Skin epidermis (tissue), 12 donors: ENCODE measurements around the gene WDR37.

Experiments used
- H3K27ac ChIP-seq, 21 experiments: fragments of 200-600 bp; sonication (generic) in 11 of 21; one replicate each; pipeline ENCODE4 v1.5.0; 2020; ENCODE audit warnings: mild to moderate bottlenecking in 3 of 21, inconsistent platforms in 2 of 21, moderate library complexity in 2 of 21
- H3K4me3 ChIP-seq, 7 experiments: fragments of 200-600 bp; sonication (generic) in 2 of 7; one replicate each; pipeline ENCODE4 v1.5.0; 2020; ENCODE audit warnings: inconsistent platforms in 2 of 7, mild to moderate bottlenecking in 2 of 7, moderate library complexity in 1 of 7

Gene WDR37

DNA sequence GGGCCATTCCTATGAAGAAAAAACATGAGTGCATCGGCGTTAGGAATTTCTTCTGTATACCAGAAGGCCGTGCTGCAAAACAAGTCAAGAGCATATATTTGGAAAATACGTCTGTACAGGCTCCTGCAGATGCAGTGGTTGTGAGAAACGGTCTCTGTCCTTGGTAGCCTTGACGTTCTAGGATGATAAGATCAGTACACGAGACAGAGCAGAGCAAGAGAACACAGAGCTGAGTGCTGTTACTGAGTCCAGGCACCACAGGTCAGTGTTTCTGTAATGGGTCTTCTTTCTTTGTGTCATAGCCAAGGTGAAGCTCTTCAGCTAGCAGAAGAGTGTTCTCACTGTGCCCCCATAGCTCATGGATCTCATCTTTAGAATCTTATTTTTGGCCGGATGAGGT is 62.8 kb downstream of the WDR37 start:
- no peak overlapping the region for H3K27ac ChIP-seq
- no peak overlapping the region for H3K4me3 ChIP-seq

DNA sequence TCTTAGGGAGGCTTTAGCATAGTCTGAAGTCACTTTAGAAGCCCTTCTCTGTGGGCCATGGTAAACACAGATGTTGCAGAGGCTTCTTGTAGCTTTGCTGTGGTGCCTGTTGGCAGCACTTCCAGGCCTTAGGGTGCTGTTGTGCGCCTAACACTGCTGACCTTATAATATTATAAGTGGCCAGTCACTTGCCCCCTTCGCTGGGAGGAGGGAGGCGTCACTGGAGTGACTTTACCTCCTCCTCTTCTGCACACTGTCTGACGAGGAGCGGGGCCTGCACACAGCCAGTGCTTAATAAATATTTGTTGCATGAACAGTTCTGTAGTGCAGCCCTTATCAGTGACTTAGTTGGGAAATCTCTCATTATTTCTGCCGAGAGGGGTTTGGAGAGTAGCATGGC is 63.3 kb downstream of the WDR37 start:
- Histone ChIP-seq H3K27ac (no peak overlapping the region), H3K4me3 (no peak overlapping the region)

DNA sequence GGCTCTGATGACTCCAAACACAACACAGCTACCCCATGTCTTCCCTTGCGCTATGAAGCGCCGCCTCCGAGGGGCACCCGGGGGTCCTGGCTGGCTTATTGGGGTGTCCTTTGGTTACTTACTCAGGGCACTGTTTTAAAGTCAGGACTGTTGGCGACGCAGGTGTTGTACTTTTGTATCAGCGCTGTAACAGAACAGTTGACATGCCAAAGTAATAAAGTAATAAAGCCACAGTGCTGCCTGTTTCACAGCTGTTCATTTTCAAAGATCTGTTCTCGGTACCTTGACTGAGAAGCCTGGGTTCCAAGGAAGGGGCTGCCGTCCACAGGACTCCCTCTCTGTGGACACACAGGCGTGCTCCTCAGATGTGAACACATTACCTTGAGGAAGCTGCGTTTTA is 64.1 kb downstream of the WDR37 start:
- Histone ChIP-seq H3K4me3 (no peak overlapping the region), H3K27ac (no peak overlapping the region)

DNA sequence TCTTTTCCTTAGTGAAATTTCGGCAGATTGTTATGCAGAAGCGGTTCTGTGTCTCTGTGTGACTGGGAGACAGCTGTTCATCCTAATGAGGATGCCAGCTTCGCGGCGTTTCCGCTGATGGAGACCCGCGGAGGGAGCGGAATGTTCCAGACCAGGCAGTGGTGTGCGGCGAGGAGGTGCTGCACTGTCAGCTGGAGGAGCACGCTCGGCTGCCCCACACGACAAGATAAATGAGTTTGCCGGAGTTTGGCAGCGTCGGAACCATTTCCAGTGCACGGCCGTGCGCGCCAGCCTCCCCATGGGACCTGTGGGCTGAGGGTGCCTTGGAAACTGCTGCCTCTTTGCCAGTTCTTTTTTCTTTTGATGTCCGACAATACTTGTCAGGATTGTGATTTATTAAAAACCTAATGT is 64.6 kb downstream of the WDR37 start:
- no peak overlapping the region for H3K27ac ChIP-seq

DNA sequence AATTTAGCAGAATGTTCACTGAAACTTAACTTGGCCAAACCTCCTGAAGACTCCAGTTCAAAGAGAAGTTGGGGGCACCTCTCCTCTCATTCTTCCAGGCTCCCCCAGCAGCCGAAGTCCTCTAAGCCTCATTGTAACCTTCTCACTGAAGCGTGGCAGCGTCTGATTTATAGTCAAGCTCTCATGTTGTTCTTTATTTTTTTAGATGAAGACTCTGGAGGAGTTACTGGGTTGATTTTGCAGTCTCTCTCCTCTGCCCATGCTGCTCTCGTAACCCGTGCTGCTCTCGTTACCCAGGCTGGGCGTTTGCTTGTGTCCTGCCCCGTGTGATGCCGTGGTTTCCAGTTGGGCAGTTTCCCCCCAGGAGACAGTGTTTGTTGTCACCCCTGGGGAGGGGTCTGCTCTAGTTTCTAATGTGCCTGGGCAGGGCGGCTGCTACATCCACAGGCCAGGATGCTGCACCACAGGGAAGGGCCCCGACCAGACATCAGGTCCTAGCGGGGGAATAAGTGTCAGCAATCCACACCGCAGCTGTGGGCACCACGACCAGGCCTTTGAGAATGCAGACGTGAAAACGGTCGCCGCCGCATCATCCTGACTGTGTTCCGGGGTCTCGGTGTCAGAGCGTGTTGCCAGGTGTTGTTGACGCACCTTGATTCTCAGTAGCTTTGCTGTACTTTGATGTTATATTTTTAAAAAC is 65.2 kb downstream of the WDR37 start:
- H3K4me3 ChIP-seq, result no peak overlapping the region
- H3K27ac ChIP-seq, result no peak overlapping the region

More for the DNA sequence above, 64.6 kb downstream of the WDR37 start:
- H3K4me3 ChIP-seq, result no peak overlapping the region

DNA sequence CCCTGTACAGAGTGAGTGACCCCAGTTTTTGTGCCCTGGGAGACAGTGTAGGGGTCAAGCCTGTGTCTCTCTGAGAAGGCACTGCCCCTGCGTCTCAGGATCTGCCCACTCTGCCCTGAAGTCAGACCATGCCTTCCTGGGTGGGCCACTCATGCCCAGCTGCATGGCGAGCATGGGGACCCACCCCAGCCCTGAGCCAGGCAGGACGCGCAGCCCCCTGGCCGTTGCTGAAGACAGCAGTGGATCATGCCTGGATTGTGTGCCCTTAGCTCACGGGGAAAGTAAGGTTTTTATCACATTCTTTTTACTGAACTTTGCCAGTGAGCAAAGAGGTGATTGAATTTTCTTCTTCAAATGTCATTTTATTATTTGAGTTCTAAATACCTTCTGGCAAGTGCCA is 66.2 kb downstream of the WDR37 start:
- Histone ChIP-seq H3K4me3 (no peak overlapping the region), H3K27ac (peak overlapping the region in 1 of 21 experiments; percentile 35)

DNA sequence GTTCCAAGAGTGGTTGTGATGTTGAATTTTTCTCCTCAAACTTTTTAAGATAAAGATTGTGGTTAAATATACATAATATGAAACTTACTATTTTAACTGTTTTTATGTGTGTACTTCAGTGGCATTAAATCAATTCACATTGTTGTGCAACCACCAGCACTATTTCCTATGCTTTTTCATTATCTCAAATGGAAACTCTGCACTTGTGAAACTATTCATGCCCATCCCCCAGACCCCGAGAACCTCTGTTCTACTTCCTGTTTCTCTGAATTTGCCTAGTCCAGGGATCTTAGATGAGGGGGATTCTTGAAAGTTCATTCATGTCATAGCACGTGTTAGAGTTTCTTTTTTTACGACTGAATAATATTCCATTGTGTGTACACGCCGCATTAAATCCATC is 67.0 kb downstream of the WDR37 start:
- Histone ChIP-seq H3K27ac (no peak overlapping the region), H3K4me3 (no peak overlapping the region)

DNA sequence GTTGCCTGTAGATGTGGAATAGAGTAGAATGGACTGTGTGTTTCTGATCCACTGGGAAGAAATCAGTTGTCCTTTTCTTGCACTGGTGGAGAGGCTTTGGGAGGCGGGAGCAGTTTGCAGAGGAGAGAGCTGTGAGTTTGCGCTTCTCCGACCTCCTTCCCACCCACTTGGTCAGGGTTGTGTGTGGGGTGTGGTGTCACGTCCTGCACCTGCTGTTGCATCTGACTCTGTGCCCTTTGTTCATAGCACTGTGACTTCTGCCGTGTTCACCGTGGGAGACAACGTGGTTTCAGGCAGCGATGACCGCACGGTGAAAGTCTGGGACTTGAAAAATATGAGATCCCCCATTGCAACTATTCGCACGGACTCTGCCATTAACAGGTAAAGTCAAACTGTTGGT is 67.8 kb downstream of the WDR37 start:
- H3K27ac ChIP-seq, result no peak overlapping the region
- H3K4me3 ChIP-seq, result no peak overlapping the region

DNA sequence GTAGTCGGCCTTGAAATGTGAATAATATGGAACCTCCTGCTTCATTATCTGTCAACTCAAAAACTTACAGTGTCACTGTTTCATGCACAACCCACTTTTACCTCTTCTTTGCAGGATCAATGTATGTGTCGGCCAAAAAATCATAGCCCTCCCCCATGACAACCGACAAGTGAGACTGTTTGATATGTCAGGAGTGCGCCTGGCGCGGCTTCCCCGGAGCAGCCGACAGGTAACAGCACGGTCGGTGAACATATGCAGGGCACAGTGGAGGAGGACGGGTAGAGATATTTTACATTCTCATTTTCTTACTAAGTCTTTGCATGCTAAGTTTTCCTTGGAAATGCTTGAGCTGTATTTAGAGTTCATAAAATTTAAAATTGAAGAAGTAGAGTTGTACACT is 68.6 kb downstream of the WDR37 start:
- Histone ChIP-seq H3K27ac (no peak overlapping the region), H3K4me3 (no peak overlapping the region)

DNA sequence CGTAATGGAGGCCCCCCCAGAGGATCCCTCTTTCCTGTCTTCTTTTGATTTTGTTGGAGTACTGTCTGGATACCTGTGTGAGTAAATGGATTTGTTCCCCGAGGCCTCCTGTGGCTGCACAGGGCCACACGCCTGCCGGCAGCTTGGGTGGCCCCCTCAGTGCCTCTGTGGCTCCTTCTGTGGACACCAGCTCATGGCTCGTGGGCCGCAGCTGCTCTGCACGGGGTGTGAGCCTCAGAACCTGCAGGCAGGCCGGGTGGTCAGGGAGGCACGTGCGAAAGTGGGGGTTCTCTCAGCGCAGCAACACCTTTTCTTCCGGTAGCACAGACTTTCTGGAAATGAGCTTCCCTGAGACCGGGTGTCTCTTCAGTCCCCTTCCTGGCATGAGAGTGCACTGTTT is 70.3 kb downstream of the WDR37 start:
- H3K4me3 ChIP-seq, result no peak overlapping the region
- H3K27ac ChIP-seq, result no peak overlapping the region

DNA sequence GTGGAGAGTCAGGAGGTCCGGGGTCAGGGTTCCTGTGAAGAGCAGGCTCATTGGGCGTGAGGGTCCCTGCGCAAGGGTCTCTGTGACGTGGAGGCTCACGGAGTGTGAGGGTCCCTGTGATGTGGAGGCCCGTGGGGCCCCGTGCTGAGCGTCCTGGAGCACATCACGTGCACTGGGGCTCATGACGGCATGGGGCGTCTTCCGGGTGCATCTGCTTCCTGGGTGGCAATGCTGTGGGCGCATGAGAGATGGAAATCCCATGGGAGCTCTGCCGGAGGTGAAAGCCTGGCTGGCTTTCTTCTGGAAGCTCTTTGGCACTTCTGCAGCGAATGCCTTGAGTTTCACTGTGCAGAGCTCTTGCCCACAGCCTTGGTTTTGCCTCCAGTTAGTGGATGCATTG is 71.4 kb downstream of the WDR37 start:
- Histone ChIP-seq H3K27ac (no peak overlapping the region), H3K4me3 (no peak overlapping the region)

DNA sequence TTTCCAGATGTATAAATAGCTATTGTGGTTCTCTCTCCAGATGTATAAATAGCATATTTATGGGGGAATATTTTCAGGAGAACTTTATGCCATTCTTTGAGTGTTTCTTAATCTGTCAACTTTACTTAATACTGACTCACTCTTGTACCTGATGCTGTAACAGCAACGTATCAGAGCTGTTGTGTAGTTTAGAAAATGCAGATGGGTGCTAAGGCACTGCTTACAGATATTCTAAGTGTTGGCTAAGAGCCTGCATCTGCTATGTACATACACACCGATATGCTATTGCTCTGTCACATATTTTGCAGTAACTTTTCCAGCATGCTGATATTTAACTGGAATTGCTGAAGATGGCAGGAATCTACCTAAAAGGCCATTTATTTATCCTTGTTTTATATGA is 71.9 kb downstream of the WDR37 start:
- Histone ChIP-seq H3K4me3 (no peak overlapping the region), H3K27ac (no peak overlapping the region)

DNA sequence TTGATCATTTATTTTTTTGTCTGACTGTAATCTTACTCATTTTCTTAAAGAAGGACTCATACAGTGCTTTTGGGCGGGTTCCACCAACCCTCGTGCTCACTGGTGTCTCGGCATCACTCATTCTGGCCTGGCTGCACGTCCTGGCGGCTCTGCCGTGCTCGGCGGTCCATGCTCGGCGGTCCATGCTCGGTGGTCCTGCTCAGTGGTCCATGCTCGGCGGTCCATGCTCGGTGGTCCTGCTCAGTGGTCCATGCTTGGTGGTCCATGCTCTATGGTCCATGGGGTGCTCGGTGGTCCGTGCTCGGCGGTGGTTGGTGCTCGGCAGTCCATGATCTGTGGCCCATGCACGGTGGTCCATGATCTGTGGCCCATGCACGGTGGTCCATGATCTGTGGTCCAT is 72.5 kb downstream of the WDR37 start:
- H3K4me3 ChIP-seq, result no peak overlapping the region

DNA sequence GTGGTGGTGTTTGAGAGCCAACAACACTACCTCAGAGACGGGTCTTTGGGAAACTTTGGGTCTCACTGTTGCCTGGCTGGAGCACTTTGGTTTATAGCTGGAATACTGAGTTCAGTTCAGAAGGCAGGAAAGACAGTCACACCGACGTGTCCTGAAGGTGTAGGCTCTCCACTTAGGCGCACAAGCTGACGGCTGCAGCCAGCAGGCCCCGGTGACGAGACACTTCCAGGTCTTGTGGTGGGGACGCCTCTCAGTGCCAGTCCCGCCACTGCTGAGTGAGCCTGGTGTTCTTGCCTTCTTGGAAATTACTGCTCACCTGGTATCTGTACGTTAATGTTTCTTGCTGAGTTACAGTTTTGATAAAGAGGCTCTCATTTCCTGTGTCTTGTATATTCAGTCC is 74.0 kb downstream of the WDR37 start:
- Histone ChIP-seq H3K27ac (no peak overlapping the region), H3K4me3 (no peak overlapping the region)

More for the DNA sequence above, 72.5 kb downstream of the WDR37 start:
- H3K27ac ChIP-seq, result no peak overlapping the region

DNA sequence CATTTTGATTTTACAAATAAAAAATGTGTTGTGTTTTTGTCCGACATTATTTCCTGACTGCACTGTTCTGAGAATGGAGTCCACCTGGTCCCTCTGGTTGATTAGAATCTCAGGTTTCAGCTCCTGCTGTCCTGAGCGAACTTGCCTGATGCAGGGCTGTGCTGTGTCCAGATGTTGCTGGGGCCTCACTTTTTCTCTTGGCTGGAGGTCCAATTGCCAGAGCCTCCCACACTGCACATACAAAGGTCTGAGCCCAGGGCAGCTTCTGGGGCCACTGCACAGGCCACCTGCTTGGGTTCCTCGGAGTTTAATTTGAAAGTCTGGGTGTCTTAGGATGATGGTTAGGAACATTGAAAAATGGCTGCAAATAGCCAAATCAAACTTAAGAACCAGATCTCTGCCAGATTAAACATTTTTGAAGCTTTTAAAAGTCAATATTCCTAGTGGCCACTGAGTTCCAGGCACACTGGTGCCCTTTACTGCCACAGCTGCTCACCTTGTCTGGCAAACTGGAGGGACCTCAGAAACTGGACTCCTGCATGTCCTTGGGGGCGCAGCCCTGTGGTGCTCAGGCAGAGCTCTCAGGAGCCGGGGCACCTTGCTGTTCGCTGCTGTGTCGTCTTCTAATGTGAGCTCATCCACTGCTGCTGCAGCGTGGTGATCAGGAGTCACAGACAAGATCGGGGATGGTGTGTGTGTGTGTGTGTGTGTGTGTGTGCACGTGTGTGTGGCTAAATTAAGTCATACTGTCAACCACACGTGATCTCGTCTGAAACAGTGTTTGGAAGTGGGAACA is 75.0 kb downstream of the WDR37 start:
- Histone ChIP-seq H3K4me3 (no peak overlapping the region), H3K27ac (no peak overlapping the region)

DNA sequence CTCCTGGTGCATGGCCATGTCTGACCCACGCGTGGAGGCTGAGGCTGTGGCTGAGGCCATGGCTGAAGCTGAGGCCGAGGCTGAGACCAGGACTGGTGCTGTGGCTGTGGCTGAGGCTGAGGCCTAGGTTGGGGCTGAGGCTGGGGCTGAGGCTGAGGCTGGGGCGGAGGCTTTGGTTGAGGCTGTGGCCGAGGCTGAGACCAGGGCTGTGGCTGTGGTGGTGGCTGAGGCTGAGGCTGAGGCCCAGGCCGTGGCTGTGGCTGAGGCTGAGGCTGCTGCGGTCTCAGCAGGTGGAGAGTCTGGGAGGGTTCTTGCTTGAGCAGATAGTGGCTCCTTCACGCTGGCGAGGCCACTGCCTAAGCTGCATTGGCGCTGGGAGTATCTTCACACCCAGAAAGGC is 76.4 kb downstream of the WDR37 start:
- H3K27ac ChIP-seq, result no peak overlapping the region
- H3K4me3 ChIP-seq, result no peak overlapping the region

DNA sequence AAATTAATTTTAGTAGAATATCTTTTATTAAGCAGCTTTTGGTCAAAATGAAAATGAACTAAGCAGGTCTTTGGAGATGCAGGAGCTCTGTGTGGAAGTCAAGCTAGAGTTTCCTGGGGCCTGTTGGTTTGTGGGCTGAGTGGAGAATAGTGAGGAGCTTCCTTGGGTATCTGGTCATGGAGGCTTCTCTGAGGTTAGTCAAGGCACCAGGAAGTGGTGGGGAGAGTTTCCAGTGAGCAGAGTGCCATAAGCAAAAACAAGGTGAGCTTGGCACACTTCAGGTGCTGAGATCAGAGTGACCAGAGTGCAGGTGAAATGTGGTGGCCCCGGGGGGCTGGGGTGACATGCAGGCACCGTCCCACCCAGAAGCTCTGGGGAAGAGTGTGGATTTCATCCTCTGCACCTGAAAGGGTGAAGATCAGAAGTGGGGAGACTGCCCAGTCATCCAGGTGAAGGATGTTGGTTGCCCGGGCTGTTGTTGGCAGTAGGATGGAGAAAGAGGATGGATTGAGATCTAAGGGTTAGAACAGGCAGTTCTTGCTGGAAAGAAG is 77.4 kb downstream of the WDR37 start:
- Histone ChIP-seq H3K27ac (no peak overlapping the region), H3K4me3 (no peak overlapping the region)

DNA sequence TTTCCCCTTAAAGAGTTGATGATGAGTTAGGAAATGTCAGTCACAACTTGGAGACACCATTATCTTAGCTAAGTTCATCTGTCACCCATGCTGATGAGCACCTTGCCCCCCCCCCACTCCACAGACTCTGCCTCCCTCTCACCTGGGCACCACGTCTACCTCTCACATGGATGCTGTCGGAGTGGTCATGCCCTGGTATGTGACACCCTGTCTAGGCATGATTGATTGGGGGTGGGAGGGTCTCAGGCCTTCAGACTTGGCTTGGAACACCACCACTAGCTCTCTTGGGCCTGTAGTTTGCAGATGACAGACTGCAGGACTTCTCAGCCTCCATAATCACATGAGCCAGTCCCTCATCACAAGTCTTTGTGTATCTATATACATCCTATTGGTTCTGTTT is 78.0 kb downstream of the WDR37 start:
- Histone ChIP-seq H3K27ac (no peak overlapping the region), H3K4me3 (no peak overlapping the region)

DNA sequence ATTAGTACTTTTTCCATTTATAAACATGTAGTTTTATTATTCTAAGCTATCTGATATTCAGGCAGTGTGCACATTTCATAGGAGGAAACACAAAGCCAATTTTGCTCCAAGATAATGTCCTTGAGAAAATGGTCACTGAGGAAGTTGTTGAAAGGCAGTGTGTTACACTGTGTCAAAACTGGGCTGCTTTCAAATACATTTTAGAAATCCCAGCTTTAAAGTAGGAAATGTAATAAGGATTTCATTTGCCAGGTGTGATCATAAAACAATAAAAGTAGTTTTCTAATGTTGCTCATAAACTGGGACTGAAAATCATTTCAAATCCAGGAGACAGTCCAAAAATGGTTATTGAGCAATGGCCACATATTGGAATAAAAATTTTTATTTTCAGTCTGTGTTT is 80.1 kb downstream of the WDR37 start:
- Histone ChIP-seq H3K27ac (no peak overlapping the region), H3K4me3 (no peak overlapping the region)

DNA sequence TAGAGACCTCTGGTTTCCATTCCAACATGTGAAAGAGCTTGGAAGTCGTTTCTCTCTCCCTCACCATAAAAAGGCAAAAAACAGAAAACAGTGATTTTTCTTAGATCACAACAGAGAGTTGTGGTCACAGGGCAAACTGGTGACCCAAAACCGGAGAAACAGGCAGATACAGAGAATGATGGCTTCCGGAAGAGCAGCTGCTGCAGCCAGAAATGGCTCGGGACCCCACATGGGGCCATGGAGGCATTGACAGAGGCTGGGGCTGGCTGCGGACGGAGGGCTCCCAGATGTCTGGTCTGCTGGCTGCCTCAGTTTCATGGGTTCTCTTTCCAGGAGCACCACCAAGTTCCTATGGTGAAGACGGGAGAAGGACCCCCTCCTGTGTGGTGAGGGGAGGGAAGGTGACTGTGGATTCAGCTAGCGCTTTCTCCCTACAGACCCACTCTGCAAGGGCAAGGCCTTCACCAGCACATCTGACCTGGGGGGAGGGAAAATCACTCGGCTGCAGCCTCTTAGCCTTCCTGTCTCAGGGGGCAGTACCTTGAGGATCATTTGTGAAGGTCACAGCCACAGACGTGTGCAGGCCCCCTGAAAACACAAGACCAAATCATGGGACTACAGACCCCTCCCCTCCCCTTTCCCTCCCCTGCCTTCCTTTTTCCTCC is 81.4 kb downstream of the WDR37 start:
- H3K27ac ChIP-seq, result no peak overlapping the region
- no peak overlapping the region for H3K4me3 ChIP-seq

DNA sequence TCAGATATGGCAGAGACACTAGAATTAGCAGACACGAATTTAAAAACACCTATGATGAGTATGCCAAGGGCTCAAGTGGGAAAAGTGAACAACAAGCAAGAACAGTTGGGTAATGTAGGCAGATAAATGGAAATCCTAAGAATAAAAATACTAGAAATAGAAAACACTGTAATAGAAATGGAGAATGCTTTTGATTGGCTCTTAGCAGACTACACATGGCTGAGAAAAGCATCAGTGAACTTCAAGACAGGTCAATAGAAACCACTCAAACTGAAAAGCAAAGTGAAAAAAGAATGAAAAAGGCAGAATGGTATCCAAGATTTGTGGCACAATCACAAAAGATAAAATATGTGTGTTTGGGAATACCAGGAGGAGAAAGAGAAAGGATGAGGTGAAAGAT is 82.3 kb downstream of the WDR37 start:
- Histone ChIP-seq H3K27ac (no peak overlapping the region), H3K4me3 (no peak overlapping the region)
